ENCODE results near the gene SGCD. TPM values are rescaled to one million over a fixed set of nuclear protein-coding genes. Genes with fewer than 3 reads are reported as not detected.

SGCD gene
- total and polyA plus RNA-seq, 2 of the 4 experiments (the other 2 are of a cell fraction) = 5.8 to 10.6 TPM

- H2BK15ac ChIP-seq (ENCODE audit: low read depth, low read length) = no peak overlapping the region
- no peak overlapping the region for H4K5ac ChIP-seq (ENCODE audit: low read depth, low read length)
- no peak overlapping the region for H3K23ac ChIP-seq (ENCODE audit: low read depth, low read length)
- no CpG with 5 or more reads among the region's 1 CpG for WGBS, 2 experiments (ENCODE audit: extremely low coverage in 2 of 2, insufficient read length in 1 of 2)
- no peak overlapping the region for H3K4ac ChIP-seq (ENCODE audit: low read depth, low read length)
- no peak overlapping the region for H3K27ac ChIP-seq (ENCODE audit: insufficient read depth, low read length)
- POLR2A ChIA-PET (ENCODE audit: unreplicated experiment) = no interaction called here
- H3K9me3 ChIP-seq (ENCODE audit: control insufficient read depth, insufficient read depth, low read length) = no peaks in the 10 kb centered on the region
- no peaks in the 10 kb centered on the region; the same call in none of the 2 replicates for H3K36me3 ChIP-seq (ENCODE audit: control insufficient read depth, insufficient read depth, low read length)
- TF ChIP-seq BHLHE40 (IDR thresholded peaks at IDR 0.05; ENCODE audit: low read depth, low read length) = no peak
- TF ChIP-seq MXI1 (IDR thresholded peaks at IDR 0.05; ENCODE audit: borderline replicate concordance, low read depth, low read length) = no peak
- TF ChIP-seq NFE2L2 (IDR thresholded peaks at IDR 0.05; ENCODE audit: low read depth, low read length) = no peak
- TF ChIP-seq POLR2A (IDR thresholded peaks at IDR 0.05; ENCODE audit: low read depth, low read length) = no peak
- no peak for TF ChIP-seq CHD1 (IDR thresholded peaks at IDR 0.05; ENCODE audit: low read depth, low read length)
- TF ChIP-seq RAD21 (IDR thresholded peaks at IDR 0.05; ENCODE audit: low read length) = no peak
- TF ChIP-seq FOS (IDR thresholded peaks at IDR 0.05; ENCODE audit: low read depth, low read length) = no peak
- no peak for TF ChIP-seq USF2 (IDR thresholded peaks at IDR 0.05; ENCODE audit: low read depth, low read length)
- TF ChIP-seq RCOR1 (IDR thresholded peaks at IDR 0.05; ENCODE audit: insufficient replicate concordance, low read length) = no peak
- no peak for TF ChIP-seq ELK1 (IDR thresholded peaks at IDR 0.05; ENCODE audit: borderline replicate concordance, low read depth, low read length)
- TF ChIP-seq SMC3 (IDR thresholded peaks at IDR 0.05; ENCODE audit: low read depth, low read length) = no peak
- TF ChIP-seq MAZ (IDR thresholded peaks at IDR 0.05; ENCODE audit: borderline replicate concordance, low read depth, low read length) = no peak
- no peak for TF ChIP-seq RFX5 (IDR thresholded peaks at IDR 0.05; ENCODE audit: low read depth, low read length)
- TF ChIP-seq MAFK (IDR thresholded peaks at IDR 0.05; ENCODE audit: low read depth, low read length) = no peak
- TF ChIP-seq, protein P1, sequence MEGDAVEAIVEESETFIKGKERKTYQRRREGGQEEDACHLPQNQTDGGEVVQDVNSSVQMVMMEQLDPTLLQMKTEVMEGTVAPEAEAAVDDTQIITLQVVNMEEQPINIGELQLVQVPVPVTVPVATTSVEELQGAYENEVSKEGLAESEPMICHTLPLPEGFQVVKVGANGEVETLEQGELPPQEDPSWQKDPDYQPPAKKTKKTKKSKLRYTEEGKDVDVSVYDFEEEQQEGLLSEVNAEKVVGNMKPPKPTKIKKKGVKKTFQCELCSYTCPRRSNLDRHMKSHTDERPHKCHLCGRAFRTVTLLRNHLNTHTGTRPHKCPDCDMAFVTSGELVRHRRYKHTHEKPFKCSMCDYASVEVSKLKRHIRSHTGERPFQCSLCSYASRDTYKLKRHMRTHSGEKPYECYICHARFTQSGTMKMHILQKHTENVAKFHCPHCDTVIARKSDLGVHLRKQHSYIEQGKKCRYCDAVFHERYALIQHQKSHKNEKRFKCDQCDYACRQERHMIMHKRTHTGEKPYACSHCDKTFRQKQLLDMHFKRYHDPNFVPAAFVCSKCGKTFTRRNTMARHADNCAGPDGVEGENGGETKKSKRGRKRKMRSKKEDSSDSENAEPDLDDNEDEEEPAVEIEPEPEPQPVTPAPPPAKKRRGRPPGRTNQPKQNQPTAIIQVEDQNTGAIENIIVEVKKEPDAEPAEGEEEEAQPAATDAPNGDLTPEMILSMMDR (conservative IDR thresholded peaks at IDR 0.05; ENCODE audit: low read depth, low read length) = no peak
- H2AFZ ChIP-seq (replicated peaks; ENCODE audit: low read length, poor library complexity) = no peak overlapping the region
- no peaks in the 10 kb centered on the region for H3K27me3 ChIP-seq (ENCODE audit: control insufficient read depth, insufficient read depth, low read length)
- in situ Hi-C loops (cut with MboI; ENCODE audit: low sequenced_read_pairs) = no loop called here
- H3K4me1 ChIP-seq (ENCODE audit: control insufficient read depth, insufficient read depth, low read length) = no peaks in the 10 kb centered on the region; the same call in 1 of the 2 replicates
- CTCF ChIA-PET = no interaction called here
- peaks cover 3% of the 10 kb centered on the region; the same call in 1 of the 2 replicates for H3K9me1 ChIP-seq (ENCODE audit: insufficient read depth, low read length)
- no peaks in the 10 kb centered on the region for H4K20me1 ChIP-seq (ENCODE audit: insufficient read depth, low read length)
- no peak overlapping the region for H3K4me2 ChIP-seq (ENCODE audit: low read depth, low read length)
- no peak for DNase-seq
- no peak overlapping the region for H3K18ac ChIP-seq (ENCODE audit: low read depth, low read length)
- ATAC-seq (ENCODE audit: low read depth) = no peak
- intact Hi-C loops (cut with micrococcal nuclease) = no loop called here
- H2AK9ac ChIP-seq (replicated peaks; ENCODE audit: low read depth, low read length, poor library complexity) = no peak overlapping the region
- H2AK5ac ChIP-seq (ENCODE audit: low read depth, low read length) = no peak overlapping the region
- no peaks in the 10 kb centered on the region for H3K79me1 ChIP-seq (ENCODE audit: low read depth in 1 of 2, low read length in 2 of 2)
- H3K9ac ChIP-seq (ENCODE audit: low read depth, low read length) = no peak overlapping the region
- dilution Hi-C loops (cut with HindIII; ENCODE audit: low sequenced_read_pairs, unreplicated experiment) = no loop called here
- no peak overlapping the region for H4K8ac ChIP-seq (ENCODE audit: low read depth in 2 of 2, low read length in 2 of 2)
- no peak overlapping the region for H2BK20ac ChIP-seq (ENCODE audit: low read depth, low read length)
- no peak overlapping the region for H3K4me3 ChIP-seq (ENCODE audit: insufficient read depth, low read depth, low read length)
- H4K91ac ChIP-seq (ENCODE audit: insufficient read depth, low read depth, low read length) = no peak overlapping the region
- no peak overlapping the region for H3K56ac ChIP-seq (ENCODE audit: extremely low read depth, insufficient read depth, low read length)
- H3K14ac ChIP-seq (replicated peaks; ENCODE audit: low read depth, low read length) = no peak overlapping the region
- H2BK5ac ChIP-seq (ENCODE audit: low read depth, low read length, poor library complexity, severe bottlenecking) = no peak overlapping the region
- H2BK120ac ChIP-seq (ENCODE audit: low read depth, low read length) = no peak overlapping the region
- no TSS peak for BruUV-seq (replicated peaks)
Measured at GRCh38 chr5:156561651-156562050, 234.7 kb downstream of the SGCD start.

Measured in IMR-90 (cell line).